ENCODE results near the gene DHRS13.
A peak's percentile ranks its signal among the peaks of the same experiment; 100 is the strongest.

The DHRS13 gene

GRCh38 chr17:28926366-28926765 is 23.5 kb upstream of the DHRS13 start:
- Mint-ChIP-seq H3K27ac (peak overlapping the region; percentile 95 to 98), H3K9me3 (no peaks in the 10 kb centered on the region), H3K36me3 (ENCODE audit: insufficient read depth) (peaks cover 53% of the 10 kb centered on the region), H3K4me1 (ENCODE audit: low read depth in 2 of 2) (peaks cover 45 to 52% of the 10 kb centered on the region in 2 donors), H3K27me3 (no peaks in the 10 kb centered on the region), H3K4me3 (peak overlapping the region; percentile 61 to 75)
- no peak for DNase-seq
- no peak for ATAC-seq (replicated peaks)

GRCh38 chr17:28925912-28926365 is 23.1 kb upstream of the DHRS13 start:
- H3K27me3 Mint-ChIP-seq: no peaks in the 10 kb centered on the region
- H3K9me3 Mint-ChIP-seq: no peaks in the 10 kb centered on the region
- H3K36me3 Mint-ChIP-seq (ENCODE audit: insufficient read depth): peaks cover 57% of the 10 kb centered on the region
- peaks cover 45 to 52% of the 10 kb centered on the region in 2 donors for H3K4me1 Mint-ChIP-seq (ENCODE audit: low read depth in 2 of 2)
- peak overlapping the region; percentile 61 to 75 for H3K4me3 Mint-ChIP-seq
- ATAC-seq (replicated peaks): peak; percentile 96
- DNase-seq: peak; percentile 48 to 57 (median 53)
- H3K27ac Mint-ChIP-seq: peak overlapping the region; percentile 95 to 98

GRCh38 chr17:28920201-28920600 is 17.3 kb upstream of the DHRS13 start:
- Mint-ChIP-seq H3K36me3 (ENCODE audit: insufficient read depth) (peaks cover 92% of the 10 kb centered on the region), H3K27ac (peak overlapping the region in 1 of 2 donors; percentile 74), H3K4me3 (no peak overlapping the region), H3K9me3 (no peaks in the 10 kb centered on the region), H3K4me1 (ENCODE audit: low read depth in 2 of 2) (peaks cover 14 to 21% of the 10 kb centered on the region in 2 donors), H3K27me3 (no peaks in the 10 kb centered on the region)
- no peak for DNase-seq
- no peak for ATAC-seq (replicated peaks)

- peaks cover 7 to 9% of the 10 kb centered on the region in 2 donors for H3K4me1 Mint-ChIP-seq (ENCODE audit: low read depth in 2 of 2)
- ATAC-seq (replicated peaks) (no peak), DNase-seq (no peak)
- H3K27ac Mint-ChIP-seq: peak overlapping the region in 1 of 2 donors; percentile 23
- peaks cover 97% of the 10 kb centered on the region for H3K36me3 Mint-ChIP-seq (ENCODE audit: insufficient read depth)
- no peaks in the 10 kb centered on the region for H3K27me3 Mint-ChIP-seq
- H3K9me3 Mint-ChIP-seq: no peaks in the 10 kb centered on the region
- no peak overlapping the region for H3K4me3 Mint-ChIP-seq
Measured at GRCh38 chr17:28918295-28918694, 15.4 kb upstream of the DHRS13 start.

GRCh38 chr17:28917465-28917864 is 14.6 kb upstream of the DHRS13 start:
- H3K27me3 Mint-ChIP-seq: no peaks in the 10 kb centered on the region
- ATAC-seq (replicated peaks) (no peak), DNase-seq (no peak)
- H3K27ac Mint-ChIP-seq: peak overlapping the region; percentile 23 to 68
- H3K36me3 Mint-ChIP-seq (ENCODE audit: insufficient read depth): peaks cover 97% of the 10 kb centered on the region
- H3K4me1 Mint-ChIP-seq (ENCODE audit: low read depth in 2 of 2): peaks cover 7 to 8% of the 10 kb centered on the region in 2 donors
- H3K9me3 Mint-ChIP-seq: no peaks in the 10 kb centered on the region
- no peak overlapping the region for H3K4me3 Mint-ChIP-seq

GRCh38 chr17:28917029-28917428 is 14.2 kb upstream of the DHRS13 start:
- peak overlapping the region in 1 of 2 donors; percentile 68 for H3K27ac Mint-ChIP-seq
- DNase-seq (no peak), ATAC-seq (replicated peaks) (no peak)
- no peaks in the 10 kb centered on the region for H3K9me3 Mint-ChIP-seq
- H3K27me3 Mint-ChIP-seq: no peaks in the 10 kb centered on the region
- H3K36me3 Mint-ChIP-seq (ENCODE audit: insufficient read depth): peaks cover 97% of the 10 kb centered on the region
- H3K4me1 Mint-ChIP-seq (ENCODE audit: low read depth in 2 of 2): peaks cover 7 to 8% of the 10 kb centered on the region in 2 donors
- no peak overlapping the region for H3K4me3 Mint-ChIP-seq

GRCh38 chr17:28916302-28916934 is 13.5 kb upstream of the DHRS13 start:
- H3K27ac Mint-ChIP-seq: peak overlapping the region; percentile 17 to 60

GRCh38 chr17:28912938-28913333 is 10.1 kb upstream of the DHRS13 start:
- no peak for DNase-seq
- Mint-ChIP-seq H3K4me3 (no peak overlapping the region), H3K4me1 (ENCODE audit: low read depth in 2 of 2) (peaks cover 4 to 7% of the 10 kb centered on the region in 2 donors), H3K27me3 (no peaks in the 10 kb centered on the region), H3K9me3 (no peaks in the 10 kb centered on the region), H3K36me3 (ENCODE audit: insufficient read depth) (peaks cover 89% of the 10 kb centered on the region), H3K27ac (peak overlapping the region; percentile 62 to 79)
- no peak for ATAC-seq (replicated peaks)

More at GRCh38 chr17:28916302-28916934, 13.5 kb upstream of the DHRS13 start:
- peaks cover 97% of the 10 kb centered on the region for H3K36me3 Mint-ChIP-seq (ENCODE audit: insufficient read depth)
- no peaks in the 10 kb centered on the region for H3K27me3 Mint-ChIP-seq
- peaks cover 4 to 7% of the 10 kb centered on the region in 2 donors for H3K4me1 Mint-ChIP-seq (ENCODE audit: low read depth in 2 of 2)
- H3K9me3 Mint-ChIP-seq: no peaks in the 10 kb centered on the region
- H3K4me3 Mint-ChIP-seq: no peak overlapping the region
- ATAC-seq (replicated peaks) (peak; percentile 79), DNase-seq (peak in 1 of 3 experiments; percentile 26)

GRCh38 chr17:28912281-28912937 is 9.5 kb upstream of the DHRS13 start:
- Mint-ChIP-seq H3K9me3 (no peaks in the 10 kb centered on the region), H3K27ac (peak overlapping the region; percentile 62 to 79), H3K36me3 (ENCODE audit: insufficient read depth) (peaks cover 86% of the 10 kb centered on the region), H3K4me1 (ENCODE audit: low read depth in 2 of 2) (peaks cover 4 to 7% of the 10 kb centered on the region in 2 donors), H3K27me3 (no peaks in the 10 kb centered on the region), H3K4me3 (no peak overlapping the region)
- DNase-seq (no peak), ATAC-seq (replicated peaks) (peak; percentile 50)

GRCh38 chr17:28911411-28912045 is 8.6 kb upstream of the DHRS13 start:
- Mint-ChIP-seq H3K27ac (peak overlapping the region; percentile 62 to 79), H3K27me3 (no peaks in the 10 kb centered on the region), H3K9me3 (no peaks in the 10 kb centered on the region), H3K4me1 (ENCODE audit: low read depth in 2 of 2) (peaks cover 4 to 7% of the 10 kb centered on the region in 2 donors), H3K36me3 (ENCODE audit: insufficient read depth) (peaks cover 86% of the 10 kb centered on the region), H3K4me3 (no peak overlapping the region)
- no peak for ATAC-seq (replicated peaks)
- DNase-seq: no peak

- peaks cover 85% of the 10 kb centered on the region for H3K36me3 Mint-ChIP-seq (ENCODE audit: insufficient read depth)
- no peaks in the 10 kb centered on the region for H3K27me3 Mint-ChIP-seq
- H3K4me1 Mint-ChIP-seq (ENCODE audit: low read depth in 2 of 2): peaks cover 3 to 4% of the 10 kb centered on the region in 2 donors
- ATAC-seq (replicated peaks) (no peak), DNase-seq (no peak)
- peak overlapping the region in 1 of 2 donors; percentile 10 for H3K27ac Mint-ChIP-seq
- no peak overlapping the region for H3K4me3 Mint-ChIP-seq
- no peaks in the 10 kb centered on the region for H3K9me3 Mint-ChIP-seq
Measured at GRCh38 chr17:28910534-28910933, 7.7 kb upstream of the DHRS13 start.

GRCh38 chr17:28908640-28909167 is 5.8 kb upstream of the DHRS13 start:
- Mint-ChIP-seq H3K36me3 (ENCODE audit: insufficient read depth) (peaks cover 79% of the 10 kb centered on the region), H3K4me3 (no peak overlapping the region), H3K9me3 (no peaks in the 10 kb centered on the region), H3K4me1 (ENCODE audit: low read depth in 2 of 2) (peaks cover under 1 to 5% of the 10 kb centered on the region in 2 donors), H3K27ac (peak overlapping the region; percentile 16 to 66), H3K27me3 (no peaks in the 10 kb centered on the region)
- DNase-seq: no peak
- ATAC-seq (replicated peaks): no peak

- H3K9me3 Mint-ChIP-seq: no peaks in the 10 kb centered on the region
Measured at GRCh38 chr17:28907709-28908475, 5.0 kb upstream of the DHRS13 start.

More at GRCh38 chr17:28907709-28908475, 5.0 kb upstream of the DHRS13 start:
- Mint-ChIP-seq H3K4me3 (no peak overlapping the region), H3K27ac (peak overlapping the region in 1 of 2 donors; percentile 66), H3K4me1 (ENCODE audit: low read depth in 2 of 2) (peaks cover 7 to 10% of the 10 kb centered on the region in 2 donors), H3K36me3 (ENCODE audit: insufficient read depth) (peaks cover 76% of the 10 kb centered on the region), H3K27me3 (no peaks in the 10 kb centered on the region)
- DNase-seq: no peak
- no peak for ATAC-seq (replicated peaks)
